NCI-H2029 treated with DMSO at 0.1 percent for 48 hours (cell line): ENCODE data around the gene GFRA1.

ENCODE experiments used
- DNase-seq: peaks from one replicate; lab custom pipeline; 2025; lab: John Stamatoyannopoulos, UW

Gene GFRA1

DNA sequence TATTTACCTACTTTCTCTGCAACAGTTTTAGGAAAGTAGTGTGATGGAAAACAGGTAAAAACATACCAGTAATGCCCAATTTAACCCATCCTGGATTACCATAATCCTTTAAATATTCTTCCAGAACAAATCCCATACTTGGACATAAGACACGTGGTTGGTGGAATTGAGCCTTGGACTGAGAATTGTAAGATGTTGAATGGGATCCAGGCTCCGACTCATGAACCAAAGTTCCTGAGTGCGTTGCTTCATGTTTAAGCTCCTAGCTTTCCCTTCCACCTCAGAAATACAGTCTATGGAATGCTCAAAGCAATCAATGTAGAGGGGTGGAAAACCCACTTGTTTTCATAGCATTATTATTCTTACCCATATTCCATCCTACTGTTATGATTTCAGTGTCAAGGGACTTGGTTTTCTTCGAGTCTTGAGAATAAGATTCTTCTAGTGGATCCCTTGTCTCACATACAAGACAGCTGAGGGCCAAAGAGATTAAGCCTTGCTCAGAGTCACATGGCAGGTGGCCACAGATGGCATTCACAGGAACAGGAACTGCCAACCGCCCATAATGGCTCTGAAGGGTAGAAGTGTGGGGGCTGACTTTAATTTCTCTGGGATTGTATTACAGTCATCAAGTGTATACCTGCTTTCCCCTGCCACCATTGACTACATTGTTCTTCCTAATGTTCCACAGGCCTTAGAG, 171.2 kb downstream of the GFRA1 start:
- no peak for DNase-seq

DNA sequence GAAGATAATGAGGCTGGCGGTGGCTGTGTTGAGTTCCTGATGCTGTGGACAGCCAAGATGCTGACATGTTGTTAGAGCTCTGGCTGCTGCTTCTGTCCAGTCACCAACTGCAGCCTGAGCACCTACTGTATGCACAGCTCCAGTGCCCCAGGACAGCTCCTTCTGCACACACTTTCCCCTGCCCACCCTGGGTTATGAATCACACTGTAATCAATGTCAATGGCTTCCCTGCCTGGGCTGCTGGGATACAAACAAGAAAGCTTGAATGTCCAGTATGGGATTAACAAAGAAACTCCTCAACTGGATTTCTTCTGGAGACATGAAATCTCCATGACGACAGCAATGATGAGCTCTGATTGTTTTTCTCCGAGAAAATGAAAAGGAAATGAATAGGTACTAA, 172.0 kb downstream of the GFRA1 start:
- DNase-seq = no peak

DNA sequence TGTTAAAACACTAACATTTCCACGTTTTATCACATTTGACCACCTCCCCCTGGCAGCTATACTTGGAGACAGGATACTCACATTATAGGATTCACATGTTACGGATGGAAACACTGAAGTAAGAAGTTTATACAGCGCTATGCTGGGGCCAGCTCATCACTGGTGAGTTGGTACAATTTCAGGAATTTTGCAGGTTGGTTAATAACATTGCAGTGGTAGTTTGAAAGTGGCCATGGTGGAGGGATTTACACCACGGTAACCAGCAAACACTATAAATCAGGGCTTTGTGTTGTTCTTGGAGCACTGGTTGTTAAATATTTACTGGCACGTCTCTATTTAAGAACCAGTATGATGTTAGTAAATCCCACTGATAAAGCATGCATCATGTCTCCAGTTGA, 174.0 kb downstream of the GFRA1 start:
- no peak for DNase-seq

DNA sequence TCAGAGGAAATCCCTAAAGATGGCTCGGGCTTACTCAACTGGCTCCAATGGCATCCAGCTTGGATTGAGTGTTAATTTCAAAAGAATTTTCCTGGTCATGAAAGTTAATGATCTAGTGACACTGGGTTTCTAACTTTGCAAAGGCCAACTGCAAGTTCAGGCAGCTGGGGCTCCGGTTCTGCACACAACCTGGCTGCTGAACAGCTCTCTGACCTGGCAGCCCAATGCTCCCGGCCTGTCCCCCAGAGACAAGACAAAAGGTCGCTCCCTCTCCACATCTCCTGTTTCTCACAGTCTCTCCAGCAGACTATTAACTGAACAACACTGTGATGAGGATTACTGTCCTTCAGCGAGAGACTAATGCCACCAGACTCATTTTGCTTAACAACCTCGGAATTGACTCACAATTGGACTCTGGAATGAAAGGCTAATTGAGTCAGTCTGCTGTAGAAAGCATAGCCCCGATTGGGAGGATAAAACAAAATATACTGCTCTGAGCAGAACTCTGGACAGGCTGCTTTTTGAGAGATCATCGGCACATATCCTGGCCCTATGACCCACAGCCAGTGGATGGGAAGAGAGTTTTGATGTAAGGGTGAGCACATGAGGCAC, 174.5 kb downstream of the GFRA1 start:
- no peak for DNase-seq

DNA sequence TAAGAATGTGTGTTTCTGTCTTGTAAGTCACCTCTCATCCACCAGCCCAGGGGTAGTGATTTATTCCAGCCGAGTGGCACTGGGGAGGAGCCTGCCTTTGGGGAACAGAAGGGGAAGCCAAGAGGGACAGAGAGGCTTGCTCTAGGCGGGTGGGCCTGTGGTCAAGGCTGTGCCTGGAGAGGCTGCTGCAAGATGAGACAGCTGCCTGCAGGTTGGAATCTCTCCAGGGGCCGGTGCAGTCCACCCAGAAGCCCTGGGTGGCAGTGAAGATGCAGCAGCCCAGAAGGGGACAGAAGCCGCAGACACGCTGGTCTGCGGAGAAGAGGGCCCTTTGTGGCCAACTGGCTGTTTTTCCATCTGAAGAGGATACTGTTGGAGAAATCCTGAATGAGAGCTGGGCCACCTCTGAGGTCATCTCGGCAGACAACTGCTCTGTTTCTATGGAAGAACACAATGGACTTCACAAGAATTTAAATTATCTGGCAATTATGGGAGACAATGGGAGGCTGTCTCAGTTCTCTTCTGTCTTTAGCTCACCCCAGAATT, 175.7 kb downstream of the GFRA1 start:
- DNase-seq = no peak

DNA sequence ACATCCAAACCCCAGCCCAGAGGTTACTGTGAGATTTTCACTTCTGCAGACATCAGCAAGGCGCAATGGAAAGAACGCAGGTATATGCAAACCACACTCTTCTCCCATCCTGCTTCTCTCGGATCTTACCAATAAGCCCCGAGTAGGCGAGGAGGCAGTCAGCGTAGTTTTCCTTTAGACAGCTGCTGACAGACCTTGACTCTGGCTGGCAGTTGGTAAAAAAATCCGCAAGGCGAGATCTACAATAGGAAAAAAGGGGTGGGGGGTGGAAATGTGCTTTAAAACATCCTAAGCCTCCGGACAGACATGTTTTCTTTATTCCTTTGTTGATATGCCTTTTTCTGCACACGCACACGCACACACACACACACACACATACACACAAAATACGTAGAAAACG, 176.5 kb downstream of the GFRA1 start:
- DNase-seq = no peak

DNA sequence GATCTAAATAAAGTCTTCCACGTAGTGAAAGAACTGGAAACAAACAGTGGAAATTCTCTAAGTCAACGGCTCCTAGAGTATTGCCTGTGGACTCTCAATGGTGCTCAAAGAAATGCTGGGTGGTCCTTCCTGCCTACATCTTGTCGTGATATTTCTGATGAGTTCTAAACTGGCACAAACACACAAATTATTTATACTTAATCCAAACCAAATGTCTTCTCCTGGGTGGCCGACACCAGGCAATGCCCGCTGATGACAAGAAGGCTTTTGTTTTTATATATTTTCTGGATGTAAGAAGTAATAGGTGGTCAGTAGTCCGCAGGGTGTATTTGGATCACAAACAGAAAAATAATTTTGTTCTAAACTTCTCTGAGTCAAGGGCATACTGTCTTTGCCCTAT, 178.7 kb downstream of the GFRA1 start:
- DNase-seq = no peak

DNA sequence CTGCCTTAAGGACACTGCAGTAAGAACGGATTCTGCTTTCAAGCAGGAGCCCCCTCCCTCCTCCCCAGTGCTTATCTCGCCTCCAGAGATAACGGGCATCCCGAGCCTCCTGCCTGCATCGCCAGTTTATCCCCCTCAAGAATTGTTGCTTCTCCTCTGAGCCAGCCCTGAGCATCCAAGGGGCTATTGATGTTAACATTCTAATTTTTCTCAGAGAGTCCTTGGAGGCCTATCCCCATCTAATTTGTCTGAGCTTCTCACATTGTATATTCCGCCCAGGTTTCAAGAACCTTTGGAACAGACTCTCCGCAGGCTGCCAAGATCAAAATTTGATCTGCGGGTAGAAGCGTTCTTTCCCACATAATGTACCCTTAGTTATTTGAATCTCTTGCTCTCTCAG, 180.0 kb downstream of the GFRA1 start:
- no peak for DNase-seq

DNA sequence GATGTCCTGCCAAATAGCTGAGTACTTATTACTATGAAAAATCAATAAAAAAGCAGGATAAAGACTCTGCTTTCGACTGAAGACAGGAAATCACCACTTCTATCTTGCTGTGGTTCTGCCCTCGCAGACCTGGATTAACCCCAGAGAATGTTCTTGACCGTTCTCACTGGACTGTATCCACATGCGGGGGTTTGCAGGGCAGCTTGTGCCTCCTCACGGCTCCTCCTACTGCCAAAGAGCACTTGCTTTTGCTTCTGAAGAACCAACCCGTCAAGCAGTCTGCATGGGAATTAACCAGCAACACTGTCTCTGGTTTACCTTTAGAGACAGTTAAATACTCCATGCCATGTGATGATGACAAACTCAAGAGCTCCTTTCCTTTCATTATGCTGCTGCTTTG, 184.0 kb downstream of the GFRA1 start:
- DNase-seq = no peak

DNA sequence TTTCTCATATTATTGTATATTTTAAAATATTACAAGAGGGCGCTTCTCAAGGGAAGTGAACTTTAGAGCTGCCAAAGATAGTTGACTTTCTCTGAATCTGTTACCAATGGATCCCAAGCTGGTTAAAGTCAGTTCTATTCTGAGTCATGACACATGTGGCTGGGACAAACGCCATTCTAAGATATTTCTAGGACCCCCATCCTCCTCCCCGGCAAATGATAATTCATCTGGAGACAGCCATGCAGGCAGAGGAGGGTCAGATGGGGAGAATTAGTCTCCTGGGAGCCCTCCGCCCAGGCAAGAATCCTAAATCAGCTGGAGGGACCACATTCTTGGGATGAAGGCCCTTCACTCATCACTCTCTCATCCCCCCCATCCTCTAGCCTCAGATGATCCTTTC, 187.7 kb downstream of the GFRA1 start:
- DNase-seq = no peak

DNA sequence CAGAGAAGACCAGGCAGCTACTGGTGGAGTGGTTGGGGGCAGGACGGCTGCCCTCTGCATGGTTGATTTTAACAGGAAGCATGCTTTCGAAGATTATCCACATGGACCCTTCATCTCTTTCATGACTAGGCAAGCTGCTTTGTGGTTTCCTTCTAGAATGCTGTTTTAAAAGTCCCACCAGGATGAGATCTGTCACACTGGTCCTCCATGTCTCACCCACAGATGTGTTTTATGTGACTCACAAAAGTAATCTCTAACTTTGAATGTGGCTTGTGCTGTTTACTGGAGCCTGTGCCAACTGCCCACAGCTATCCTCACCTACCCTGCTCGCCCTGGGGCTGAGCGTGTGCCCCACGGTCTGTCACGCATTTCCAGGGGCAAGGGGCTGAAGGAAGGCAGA, 188.8 kb downstream of the GFRA1 start:
- no peak for DNase-seq

DNA sequence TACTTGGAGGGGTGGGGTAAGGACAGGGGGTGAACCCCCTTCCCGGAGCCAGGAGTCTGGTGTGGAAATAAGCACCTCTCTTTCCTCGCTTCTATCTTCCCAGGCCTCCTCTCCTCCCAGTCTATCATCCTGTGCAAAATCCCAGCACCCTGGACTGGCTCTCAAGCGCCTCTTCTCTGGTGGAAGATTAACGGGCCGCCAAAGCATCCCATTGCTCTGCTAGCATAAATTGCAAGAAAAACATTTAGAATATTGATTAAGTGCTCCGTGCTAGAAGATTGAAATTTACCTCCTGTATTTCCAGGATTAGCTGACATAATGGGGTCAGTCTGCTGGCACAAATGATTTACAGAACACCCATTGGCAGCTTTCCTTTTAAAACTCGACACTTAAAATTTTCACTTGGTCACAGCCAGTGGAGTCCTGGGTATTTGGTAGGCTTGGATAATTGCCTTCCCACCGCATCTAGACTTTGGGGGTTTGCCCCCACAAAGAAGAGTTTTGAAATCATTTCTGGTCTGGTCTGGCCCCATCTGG, 189.7 kb downstream of the GFRA1 start:
- DNase-seq = no peak

DNA sequence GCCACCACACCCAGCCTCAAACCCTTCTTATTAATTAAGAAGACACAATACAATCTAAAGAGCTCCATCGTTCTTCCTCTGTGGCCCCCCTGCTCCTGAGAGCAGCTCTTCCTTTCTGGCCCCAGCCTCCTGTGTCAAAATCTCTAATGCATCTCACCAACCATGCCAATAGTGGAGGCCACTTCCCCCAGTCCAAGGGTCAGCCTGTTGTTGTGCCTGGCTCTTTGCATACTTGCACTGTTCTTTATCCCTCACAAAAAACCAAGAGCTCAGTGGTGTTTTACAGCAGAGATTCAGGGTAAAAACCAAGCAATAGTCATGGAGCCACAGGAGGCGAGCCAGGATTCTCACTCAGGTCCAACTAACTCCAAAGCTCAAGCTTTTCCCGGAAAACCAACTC, 190.2 kb downstream of the GFRA1 start:
- DNase-seq = no peak

DNA sequence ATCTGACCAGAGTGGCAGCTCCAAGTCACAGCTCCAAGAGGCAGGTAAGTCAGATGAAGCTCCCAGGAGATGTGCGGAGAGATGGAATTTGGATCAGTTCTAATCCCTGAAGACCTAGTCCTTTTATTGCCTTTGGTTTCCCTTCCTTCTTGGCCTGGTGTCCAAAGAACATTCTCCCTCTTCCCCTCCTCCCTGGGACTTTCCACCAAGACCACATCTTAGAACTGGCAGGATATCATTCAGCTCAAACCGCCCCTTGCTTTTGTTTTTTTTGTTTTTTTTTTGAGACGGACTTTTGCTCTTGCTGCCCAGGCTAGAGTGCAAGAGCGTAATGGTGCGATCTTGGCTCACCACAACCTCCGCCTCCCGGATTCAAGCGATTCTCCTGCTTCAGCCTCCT, 190.8 kb downstream of the GFRA1 start:
- DNase-seq = no peak

DNA sequence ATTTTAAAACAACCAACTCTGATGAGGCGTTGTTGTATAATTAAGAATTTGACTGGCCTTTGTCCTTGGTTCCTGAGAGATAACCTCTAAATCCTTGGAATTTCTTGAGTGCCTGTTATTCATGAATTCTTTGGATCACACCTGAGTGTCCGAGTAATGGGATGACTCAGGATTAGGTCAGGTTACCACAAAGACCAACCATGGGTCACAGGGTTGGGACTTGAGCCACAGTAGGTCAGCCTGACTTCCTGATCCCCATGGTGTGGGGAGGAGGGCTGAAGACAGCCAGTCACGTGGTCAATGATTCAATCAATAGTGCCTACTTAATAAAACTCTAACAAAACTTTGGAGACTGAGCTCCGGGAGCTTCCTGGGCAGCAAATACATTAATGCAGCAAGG, 192.5 kb downstream of the GFRA1 start:
- no peak for DNase-seq

DNA sequence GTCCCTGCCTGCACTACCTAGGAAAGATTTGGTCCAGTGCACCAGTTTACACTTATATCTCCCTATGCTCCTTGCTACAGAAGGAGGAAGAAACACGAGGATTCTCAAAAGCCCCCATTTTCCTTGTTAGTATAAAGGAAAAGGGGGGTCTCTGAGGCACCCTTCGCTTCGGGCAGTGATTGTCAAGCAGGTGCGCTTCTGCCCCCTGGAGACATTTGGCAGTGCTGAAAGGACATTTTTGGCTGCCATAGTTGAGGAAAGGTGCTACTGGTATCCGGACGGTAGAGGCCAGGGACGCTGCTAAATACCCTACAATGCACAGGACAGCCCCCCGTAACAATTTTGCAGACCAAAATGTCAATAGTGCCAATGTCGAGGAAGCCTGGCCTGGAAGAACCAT, 193.7 kb downstream of the GFRA1 start:
- no peak for DNase-seq

DNA sequence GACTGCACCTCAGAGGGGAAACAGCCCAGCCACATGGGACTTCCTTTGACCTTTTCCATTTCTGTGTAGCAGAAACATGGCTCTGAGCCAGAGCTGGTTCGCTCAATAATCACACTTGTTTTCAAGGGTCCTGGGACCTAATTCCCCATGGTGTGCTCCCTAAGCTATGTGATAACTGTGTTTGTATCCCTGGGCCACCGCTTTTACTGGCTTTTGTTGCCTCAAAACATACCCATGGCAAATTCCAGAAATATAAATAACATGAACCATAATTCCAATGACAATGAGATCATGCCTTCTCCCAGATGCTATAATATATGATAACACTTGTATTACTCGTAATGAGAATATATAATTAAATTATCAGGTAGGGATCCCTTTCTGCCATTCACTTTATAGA, 196.4 kb downstream of the GFRA1 start:
- no peak for DNase-seq

DNA sequence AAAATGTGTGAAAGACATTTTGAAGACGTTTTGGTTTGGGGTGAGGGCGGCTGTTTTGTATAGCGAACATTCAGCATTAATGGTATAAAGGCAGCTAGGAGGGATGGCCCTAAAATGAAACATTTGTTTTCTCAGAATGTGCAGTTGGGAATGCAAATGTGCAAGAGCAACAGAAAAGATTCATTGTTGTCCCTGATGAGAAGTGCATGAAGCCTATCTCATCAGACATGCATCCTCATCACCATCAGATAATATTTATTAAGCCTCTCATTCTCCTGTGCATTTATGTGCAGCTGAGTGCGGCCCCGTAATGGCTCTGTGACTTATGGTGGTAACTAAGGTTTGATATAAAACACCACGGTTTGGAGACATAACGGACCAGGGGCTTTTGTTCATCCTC, 199.5 kb downstream of the GFRA1 start:
- DNase-seq = no peak

DNA sequence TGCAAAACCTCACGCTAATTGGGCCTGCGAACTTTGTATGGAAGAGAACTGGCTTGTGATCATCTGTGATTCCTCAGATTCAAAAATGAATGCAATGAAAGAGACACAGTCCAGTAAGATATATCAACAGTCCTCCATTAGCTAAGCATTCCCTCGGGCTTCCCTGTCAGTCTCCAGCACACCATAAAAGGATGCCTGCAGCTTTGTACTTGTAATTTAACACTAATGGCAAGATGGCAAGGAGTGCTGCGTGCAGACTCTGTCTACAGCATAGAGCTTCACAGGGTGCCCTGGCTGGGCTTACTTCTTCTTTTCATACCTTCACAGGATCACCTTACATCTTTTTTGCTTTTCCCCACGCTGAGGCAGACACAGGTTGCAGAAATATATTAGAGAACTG, 200.0 kb downstream of the GFRA1 start:
- no peak for DNase-seq

DNA sequence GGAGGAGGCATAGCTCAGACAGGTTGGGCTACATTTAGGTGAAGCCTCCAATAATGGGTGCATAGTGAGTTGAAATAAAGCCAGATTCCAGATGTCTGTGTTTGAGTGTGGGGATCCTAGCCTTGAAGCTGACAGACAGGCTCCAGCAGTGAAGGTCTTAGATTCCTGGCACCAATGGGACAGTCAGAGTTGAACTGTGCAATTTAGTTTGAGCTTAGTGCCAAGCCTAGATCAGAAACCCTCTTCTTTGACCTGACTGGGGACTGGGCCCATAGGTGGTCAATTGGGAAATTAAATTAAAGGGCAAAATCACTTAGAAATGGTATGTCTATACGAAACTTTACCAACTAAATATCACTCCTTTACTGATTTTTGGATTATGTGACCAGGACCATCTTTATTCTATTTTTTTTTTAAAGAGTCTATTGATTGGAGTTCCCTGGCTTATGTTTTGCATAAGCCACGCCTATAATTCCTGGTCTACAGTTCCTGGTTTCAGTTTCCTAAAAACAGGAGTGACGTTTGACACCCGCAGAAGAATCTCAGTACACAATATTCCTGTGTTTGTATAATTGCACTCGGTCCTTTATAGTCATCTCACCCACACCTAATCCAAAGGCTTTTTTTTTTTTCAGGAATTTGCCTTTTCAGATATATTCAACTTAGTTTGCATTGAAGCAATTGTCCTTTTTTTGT, 201.4 kb downstream of the GFRA1 start:
- no peak for DNase-seq

DNA sequence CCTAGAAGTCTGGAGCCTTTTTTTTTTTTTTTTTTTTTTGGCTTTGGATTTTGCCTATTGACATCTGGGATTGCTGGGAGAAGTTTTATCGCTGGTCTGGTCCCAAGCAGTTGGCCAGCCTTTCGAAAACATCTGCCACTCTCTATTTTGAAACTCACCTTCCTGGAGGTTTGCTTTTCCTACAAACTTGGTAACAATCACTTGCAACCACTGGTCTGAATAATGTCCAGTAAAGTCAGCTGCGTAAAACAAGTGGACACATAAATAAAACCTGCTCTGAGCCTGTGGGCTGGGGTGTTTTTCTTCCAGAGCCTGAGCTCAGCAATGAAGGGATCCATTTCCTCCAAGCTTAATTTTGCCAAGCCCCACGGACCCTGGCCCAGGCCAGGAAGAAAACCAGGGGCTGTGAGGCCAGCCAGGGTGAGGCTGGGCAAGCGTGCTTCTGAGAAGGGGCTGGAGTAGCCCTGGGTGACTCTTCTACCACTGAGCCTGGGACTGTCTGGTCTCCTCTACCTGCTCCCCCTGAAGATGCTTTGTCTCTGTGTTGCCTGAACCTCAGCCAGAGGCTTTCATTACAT, 202.2 kb downstream of the GFRA1 start:
- no peak for DNase-seq

DNA sequence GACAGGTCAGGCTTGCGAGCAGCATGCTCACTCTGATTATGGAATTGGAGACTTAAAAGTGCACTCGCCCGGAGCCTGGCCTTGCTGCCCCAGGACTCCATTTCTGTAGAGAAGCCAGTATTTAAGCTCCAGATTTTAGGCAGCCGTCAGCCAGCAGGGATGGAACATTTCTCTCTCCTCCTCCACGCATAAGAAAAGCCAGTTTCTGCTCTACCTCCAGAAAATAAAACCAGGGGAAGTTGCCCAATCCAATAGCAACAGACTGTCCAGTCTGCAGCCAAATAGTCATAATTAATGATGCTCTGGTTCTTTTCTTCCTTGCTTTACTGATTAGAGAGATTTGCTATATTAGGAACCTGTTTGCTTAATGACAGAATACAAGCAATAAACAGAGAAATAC, 203.2 kb downstream of the GFRA1 start:
- no peak for DNase-seq

DNA sequence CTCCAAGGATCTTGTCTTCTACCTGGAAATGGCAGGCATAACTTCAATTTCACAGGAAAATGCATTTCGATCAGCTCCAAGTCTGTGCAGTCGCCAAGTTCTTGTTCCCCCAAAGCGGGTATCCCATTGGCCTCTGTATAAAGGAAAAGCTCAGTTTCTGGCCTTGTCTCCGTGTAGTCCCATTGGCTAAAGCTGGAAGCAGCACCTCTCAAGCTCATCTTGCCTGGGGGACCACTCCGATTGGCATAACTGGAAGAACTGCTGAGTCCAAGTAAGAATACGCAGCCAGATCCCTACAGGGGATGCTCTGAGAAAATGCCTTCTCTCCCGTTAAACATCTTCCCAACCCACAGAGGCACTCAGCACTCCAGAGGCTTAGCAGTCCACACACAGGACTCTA, 205.2 kb downstream of the GFRA1 start:
- DNase-seq = no peak
